GM18520 (cell line): ENCODE results near the gene HNMT.
"Not testable (repeated sequence)": the region's sequence is repeated elsewhere in the genome, so short reads cannot be mapped to it uniquely, and the experiment has no call there.

Experiments
- ATAC-seq: cut with Tn5 transposase; IDR thresholded peaks from one replicate; pipeline ENCODE4 v1.9.1; 2021; ENCODE audit not compliant: unreplicated experiment

Gene HNMT

DNA sequence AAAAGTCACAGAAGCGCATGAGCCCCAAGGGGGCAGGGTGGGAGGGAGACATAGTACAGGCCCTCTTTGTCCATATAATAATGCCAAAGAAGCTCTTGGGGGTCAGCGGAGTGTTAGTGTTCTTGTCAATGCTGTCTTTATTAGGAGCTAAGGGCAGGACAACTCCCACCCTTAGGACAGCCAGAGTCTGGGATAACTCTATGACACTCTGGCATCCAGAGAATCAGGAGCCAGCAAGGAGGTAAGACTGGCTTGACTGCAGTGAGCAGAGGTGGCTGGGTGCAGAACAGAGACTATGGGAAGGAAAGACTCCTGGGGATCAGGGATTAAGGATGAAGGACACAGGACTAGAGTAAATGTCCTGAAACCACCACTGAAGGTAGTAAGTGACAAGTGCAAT lies 19.0 kb upstream of the HNMT start:
- no peak for ATAC-seq

- no peak for ATAC-seq
Observed at GRCh38 chr2:137946227-137946626, 18.0 kb upstream of the HNMT start.

GRCh38 chr2:137947032-137947727 lies 17.1 kb upstream of the HNMT start:
- no peak for ATAC-seq

DNA sequence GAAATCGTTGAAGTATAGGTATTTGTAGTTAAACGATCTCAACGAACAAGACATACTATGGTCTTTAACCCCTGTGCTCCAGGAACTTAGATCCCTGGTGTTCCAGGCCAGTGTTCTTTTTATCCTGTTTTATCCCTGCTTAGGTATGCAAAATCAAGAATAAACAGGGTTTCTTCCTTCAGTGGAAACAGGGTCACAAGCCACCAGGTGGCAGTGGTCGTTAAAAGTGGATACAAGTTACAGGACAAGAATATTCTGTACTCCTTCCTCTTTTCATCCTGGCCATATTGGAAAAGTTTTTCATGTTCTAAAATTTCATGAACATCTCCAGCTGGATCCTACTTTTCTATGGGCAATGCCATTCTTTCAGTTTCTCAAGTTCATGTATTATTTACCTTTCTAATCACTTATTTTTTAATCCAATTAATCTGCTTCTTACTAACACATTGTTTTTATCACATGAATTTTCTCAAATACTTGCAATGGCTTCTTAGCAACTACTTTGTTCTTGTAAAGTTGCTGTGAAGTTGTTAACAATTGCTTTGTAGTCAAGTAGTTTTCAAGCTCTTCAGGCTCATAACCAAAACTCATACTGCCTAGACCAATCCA lies 16.4 kb upstream of the HNMT start:
- ATAC-seq = no peak

DNA sequence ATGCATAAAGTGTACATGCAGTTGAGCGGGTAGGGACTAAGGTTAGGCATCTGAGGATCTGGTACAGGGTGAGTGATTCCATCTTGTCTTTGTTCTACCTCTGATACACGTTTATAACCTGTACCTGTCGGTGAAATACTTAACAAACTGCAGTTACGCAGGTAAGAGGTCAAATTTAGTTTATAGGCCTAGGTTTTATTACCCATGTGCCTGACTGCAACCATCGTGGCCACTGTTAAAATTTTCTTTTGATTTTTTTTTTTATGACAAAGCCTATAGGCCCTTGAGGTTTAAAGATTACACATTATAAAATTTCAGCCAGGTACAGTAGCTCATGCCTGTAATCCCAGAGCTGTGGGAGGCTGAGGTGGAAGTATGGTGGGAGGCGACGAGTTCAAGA lies 15.4 kb upstream of the HNMT start:
- ATAC-seq = no peak

- ATAC-seq = no peak
Observed at GRCh38 chr2:137950238-137950637, 14.0 kb upstream of the HNMT start.

GRCh38 chr2:137951586-137951985 lies 12.7 kb upstream of the HNMT start:
- no peak for ATAC-seq

GRCh38 chr2:137952586-137953129 lies 11.6 kb upstream of the HNMT start:
- no peak for ATAC-seq

DNA sequence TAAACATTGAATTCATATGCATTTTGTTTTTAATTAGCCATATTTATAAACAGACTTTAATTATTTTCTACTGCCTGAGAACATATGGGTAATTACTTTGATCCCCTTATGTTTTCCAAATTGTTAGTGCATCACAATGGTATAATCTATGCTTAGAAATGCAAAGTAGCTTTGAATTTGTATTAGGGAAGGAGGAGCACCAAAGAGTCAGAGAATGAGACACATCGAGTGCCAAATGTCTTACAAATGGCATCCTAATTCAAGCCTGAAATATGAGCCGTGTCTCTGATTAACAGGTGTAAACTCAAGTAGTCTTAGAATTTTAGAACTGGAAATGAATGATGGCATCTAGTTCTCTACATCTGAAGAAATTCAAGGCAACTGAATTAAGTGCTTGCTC lies 8.7 kb upstream of the HNMT start:
- no peak for ATAC-seq

GRCh38 chr2:137957033-137957432 lies 7.2 kb upstream of the HNMT start:
- no peak for ATAC-seq

DNA sequence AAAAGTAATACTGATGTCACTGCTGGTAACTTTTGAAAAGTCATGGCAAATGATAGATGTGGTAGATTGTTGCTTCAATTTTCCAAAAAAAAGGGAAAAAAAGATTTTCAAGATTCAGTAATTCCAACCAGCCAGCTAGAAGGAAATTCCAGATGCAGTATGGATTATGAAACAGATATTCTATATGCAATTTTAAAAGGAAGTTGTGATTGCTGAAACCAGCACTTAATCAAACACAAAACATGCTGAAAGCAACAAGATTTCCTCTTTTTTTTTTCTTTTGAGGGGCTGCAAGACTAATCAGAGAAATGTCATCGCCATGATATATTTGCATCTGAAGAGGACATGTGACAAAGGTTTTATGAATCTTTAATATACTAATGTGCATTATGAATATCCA lies 5.1 kb upstream of the HNMT start:
- no peak for ATAC-seq

DNA sequence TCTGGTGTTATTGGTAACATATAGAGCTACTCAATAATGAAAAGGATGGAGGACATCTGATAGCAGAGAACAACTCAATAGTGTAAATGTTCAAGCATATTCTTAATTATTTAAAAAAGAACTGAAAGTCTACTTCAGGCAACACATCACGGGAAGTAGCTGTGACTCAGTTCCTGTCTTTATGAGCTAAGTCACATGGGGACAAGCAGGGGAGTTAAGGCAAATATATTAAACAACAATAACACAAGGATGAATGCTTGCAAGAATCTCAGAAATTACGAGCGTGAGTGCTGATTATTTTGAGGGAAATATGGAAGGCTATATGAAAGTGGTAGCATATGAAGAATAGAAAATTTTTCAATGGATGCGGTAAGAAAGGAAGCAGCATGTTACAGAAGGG lies 4.0 kb upstream of the HNMT start:
- no peak for ATAC-seq

DNA sequence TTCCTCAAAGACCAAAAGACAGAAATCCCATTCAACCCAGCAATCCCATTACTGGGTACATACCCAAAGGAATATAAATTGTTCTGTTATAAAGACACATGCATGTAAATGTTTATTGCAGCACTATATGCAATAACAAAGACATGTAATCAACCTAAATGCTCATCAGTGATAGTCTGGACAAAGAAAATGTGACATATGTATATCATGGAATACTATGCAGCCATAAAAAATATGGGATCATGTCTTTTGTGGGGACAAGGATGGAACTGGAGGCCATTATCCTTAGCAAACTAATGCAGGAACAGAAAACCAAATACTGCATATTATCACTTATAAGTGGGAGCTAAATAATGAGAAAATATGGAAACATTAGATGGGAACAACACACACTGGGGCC lies 2.7 kb upstream of the HNMT start:
- no peak for ATAC-seq

DNA sequence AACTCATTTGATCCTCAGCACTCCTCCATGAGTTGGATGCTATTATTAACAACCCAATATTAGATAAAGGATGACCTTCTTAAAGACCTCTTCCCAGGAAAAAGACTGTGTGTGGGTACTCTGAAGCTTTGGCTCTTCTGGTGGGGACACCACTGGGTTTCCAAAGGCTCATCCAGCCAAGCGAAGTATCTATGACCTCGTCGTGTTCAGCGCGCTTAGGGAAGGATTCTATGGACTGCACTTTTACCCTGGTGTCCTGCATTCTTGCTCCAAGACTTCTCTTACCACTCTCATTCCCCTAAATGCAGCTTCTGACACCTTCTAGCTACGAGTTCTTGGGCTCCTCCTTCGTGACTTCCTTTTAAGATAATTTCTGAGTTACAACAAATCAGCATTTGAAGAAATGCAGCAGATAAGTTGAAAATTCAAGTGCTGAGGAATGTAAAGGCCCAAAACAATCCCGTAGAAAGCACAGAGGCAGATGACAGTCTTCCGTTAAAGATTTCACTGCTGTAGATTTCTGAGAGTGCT lies 673 bp upstream of the HNMT start:
- ATAC-seq = no peak

GRCh38 chr2:137964859-137965459 lies 686 bp downstream of the HNMT start:
- no peak for ATAC-seq

GRCh38 chr2:137966043-137966442 lies 1.8 kb downstream of the HNMT start:
- no peak for ATAC-seq

- no peak for ATAC-seq
Observed at GRCh38 chr2:137967042-137967441, 2.8 kb downstream of the HNMT start.

DNA sequence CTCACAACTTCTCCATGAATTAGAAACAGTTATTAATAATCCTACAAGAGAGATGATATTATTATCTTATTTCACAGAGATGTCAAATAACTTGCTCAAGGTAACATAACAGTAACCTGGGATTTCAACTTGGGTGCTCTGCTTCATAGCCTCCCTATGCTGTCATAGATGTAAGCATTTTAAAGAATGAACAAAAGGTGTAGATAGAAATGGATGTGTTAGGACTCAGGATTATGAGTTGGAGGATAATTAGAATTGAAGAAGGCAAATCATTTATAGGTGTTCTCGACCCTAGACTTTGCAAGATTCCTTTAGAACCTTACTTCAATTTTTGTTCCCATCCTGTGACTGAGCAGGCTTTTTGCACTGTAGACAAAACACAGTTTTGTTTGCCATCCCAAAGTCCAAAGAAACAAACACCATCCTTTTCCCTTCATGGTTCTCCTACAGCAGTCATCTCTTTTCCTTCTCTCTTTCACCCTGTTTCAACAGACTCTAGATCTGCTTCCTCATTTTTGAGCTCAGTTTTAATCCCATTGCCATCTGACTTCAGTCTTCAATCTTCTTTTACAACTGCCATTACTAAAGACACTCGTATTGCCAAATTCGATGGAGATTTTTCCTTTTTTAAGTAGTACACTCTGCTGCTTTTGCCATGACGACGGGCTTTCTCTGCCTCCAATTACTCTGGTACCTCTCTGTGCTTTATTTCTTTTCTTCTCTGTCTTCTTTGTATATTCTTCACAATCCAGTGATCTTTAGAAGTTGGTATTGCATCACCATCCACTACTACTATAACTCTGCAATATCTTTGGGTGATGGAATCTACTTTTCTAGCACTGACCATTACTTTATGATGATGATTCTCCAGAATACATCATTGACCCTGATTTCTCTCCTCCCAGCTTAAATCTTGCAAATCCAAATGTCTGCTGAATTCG lies 4.5 kb downstream of the HNMT start:
- ATAC-seq = no peak

DNA sequence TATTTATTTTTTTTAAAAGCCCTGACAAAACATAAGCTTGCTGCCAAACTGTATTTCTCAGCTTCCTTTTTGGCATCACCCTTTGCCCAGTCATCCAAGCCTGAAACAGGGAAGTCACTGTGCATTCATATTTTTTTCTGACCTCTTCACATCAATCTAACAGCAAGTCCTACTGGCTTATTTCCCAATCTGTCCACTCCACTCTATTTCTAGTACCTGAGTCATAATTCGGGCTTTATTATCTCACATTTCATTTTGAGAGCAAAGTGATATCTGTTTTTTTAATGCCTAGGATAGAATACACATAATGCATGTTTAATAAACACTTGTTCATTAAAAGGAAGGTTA lies 5.1 kb downstream of the HNMT start:
- no peak for ATAC-seq

DNA sequence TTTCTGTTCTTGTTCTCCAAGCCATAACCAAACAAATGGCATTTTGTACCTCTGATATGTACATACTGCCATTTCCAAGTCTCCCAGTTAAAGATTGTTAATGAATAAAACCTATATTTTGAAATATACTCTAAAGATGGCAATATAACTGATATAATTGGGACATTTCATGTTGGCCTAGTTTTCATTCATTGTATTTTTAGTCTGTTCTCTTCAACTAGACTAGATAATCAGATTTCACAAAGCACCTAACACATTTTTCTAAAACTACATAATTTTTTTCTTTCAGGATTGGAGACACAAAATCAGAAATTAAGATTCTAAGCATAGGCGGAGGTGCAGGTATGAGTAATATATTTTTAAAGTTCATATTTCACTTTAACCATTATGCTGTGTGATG lies 5.6 kb downstream of the HNMT start:
- ATAC-seq = no peak

DNA sequence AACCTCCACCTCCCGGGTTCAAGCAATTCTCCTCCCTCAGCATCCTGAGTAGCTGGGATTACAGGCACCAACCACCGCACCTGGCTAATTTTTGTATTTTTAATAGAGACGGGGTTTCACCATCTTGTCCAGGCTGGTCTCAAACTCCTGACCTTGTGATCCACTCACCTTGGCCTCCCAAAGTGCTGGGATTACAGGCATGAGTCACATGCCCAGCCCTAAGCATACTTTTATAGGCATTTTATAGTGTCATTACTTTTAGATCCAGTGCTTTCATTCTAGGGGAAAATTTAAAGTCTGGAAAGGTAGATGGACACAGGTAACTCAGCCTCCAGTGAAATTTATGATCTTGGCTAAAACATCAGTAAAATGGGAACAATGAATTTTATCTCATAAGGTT lies 7.0 kb downstream of the HNMT start:
- not testable (repeated sequence) for ATAC-seq
